Measurements from ENCODE around the gene GON7. TPM values are rescaled to one million over a fixed set of nuclear protein-coding genes. Genes with fewer than 3 reads are reported as not detected.

Gene GON7
- total RNA-seq, 1 donor from 2014 or later: 15.5 TPM

DNA sequence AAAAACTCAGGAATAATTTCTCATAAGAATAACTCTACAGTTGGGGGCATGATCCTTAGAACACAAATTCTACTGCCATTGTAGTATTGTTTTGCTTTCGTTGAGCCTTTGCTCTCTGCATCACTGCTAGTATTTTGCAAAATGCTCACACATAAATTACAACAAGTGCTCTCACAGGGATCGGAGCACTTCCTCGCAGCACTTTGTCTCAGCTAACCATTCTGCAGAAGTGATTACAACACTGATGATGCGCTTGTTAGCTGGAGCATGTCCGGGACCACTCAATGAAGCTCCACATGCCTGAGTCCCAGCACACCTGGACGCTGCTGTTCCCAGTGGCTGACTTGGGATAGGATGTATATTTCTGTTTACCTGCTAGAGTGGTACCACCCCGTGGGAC is 53.7 kb downstream of the GON7 start:
- Mint-ChIP-seq H3K4me3 (ENCODE audit: unreplicated experiment) (no peak overlapping the region), H3K9me3 (ENCODE audit: unreplicated experiment) (no peaks in the 10 kb centered on the region), H3K27me3 (ENCODE audit: unreplicated experiment) (peaks cover 6% of the 10 kb centered on the region), H3K36me3 (ENCODE audit: low read depth, unreplicated experiment) (no peaks in the 10 kb centered on the region), H3K27ac (ENCODE audit: unreplicated experiment) (no peak overlapping the region), H3K4me1 (ENCODE audit: unreplicated experiment) (peaks cover 10% of the 10 kb centered on the region)
- TF ChIP-seq, protein P1, sequence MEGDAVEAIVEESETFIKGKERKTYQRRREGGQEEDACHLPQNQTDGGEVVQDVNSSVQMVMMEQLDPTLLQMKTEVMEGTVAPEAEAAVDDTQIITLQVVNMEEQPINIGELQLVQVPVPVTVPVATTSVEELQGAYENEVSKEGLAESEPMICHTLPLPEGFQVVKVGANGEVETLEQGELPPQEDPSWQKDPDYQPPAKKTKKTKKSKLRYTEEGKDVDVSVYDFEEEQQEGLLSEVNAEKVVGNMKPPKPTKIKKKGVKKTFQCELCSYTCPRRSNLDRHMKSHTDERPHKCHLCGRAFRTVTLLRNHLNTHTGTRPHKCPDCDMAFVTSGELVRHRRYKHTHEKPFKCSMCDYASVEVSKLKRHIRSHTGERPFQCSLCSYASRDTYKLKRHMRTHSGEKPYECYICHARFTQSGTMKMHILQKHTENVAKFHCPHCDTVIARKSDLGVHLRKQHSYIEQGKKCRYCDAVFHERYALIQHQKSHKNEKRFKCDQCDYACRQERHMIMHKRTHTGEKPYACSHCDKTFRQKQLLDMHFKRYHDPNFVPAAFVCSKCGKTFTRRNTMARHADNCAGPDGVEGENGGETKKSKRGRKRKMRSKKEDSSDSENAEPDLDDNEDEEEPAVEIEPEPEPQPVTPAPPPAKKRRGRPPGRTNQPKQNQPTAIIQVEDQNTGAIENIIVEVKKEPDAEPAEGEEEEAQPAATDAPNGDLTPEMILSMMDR (IDR thresholded peaks at IDR 0.05; ENCODE audit: unreplicated experiment): no peak
- no peak for DNase-seq (ENCODE audit: low spot score)

Other genes starting within 250 kb of the GON7 start
- gene ITPK1, start 91.1 kb downstream of the GON7 start, total RNA-seq (ENCODE audit: unreplicated experiment): 39.2 TPM
- 22.4 TPM for gene MOAP1, start 22.2 kb downstream of the GON7 start, total RNA-seq (ENCODE audit: unreplicated experiment)
- 13.6 TPM for gene LYSET, start 21.7 kb downstream of the GON7 start, total RNA-seq (ENCODE audit: unreplicated experiment)
- gene UBR7, start 191 bp upstream of the GON7 start, total RNA-seq (ENCODE audit: unreplicated experiment): 35.8 TPM
- gene BTBD7, start 126.0 kb upstream of the GON7 start, total RNA-seq (ENCODE audit: unreplicated experiment): 71.1 TPM
- gene COX8C, start 140.1 kb upstream of the GON7 start, total RNA-seq (ENCODE audit: unreplicated experiment): not detected
- gene UNC79, start 223.9 kb upstream of the GON7 start, total RNA-seq (ENCODE audit: unreplicated experiment): 0.69 TPM

Measured in endothelial cell (in vitro differentiated cells).